Right lobe of liver (tissue), 6 donors: Measurements from ENCODE around the gene LRRN2. TPM values are rescaled to one million over a fixed set of nuclear protein-coding genes. Genes with fewer than 3 reads are reported as not detected.

Source experiments
- ATAC-seq, 4 donors: fragments of 200-7000 bp; cut with Tn5 transposase; one replicate each; pipeline ENCODE4 v1.9.1; 2020; ENCODE audit warnings: mild to moderate bottlenecking in 4 of 4, moderate library complexity in 4 of 4
- DNase-seq, 3 donors: peaks; one replicate each; pipeline ENCODE4 v3.0.0-alpha.2; 2020
- H3K27ac ChIP-seq, 3 donors: fragments of 200-600 bp; one replicate each; pipeline ENCODE4 v1.8.0; 2022
- H3K27me3 ChIP-seq, 2 donors: fragments of 200-600 bp; one replicate each; pipeline ENCODE4 v1.8.0; 2022
- H3K36me3 ChIP-seq, 4 donors: fragments of 200-600 bp; sonication (generic) in 1 of 4; one replicate each; pipeline versions ENCODE4 v1.5.1 to v1.8.0; 2017 to 2022; ENCODE audit warnings: control low read depth in 1 of 4
- H3K4me1 ChIP-seq, 4 donors: fragments of 200-600 bp; sonication (generic) in 1 of 4; one replicate each; pipeline versions ENCODE4 v1.5.1 to v1.8.0; 2017 to 2022; ENCODE audit warnings: control low read depth in 1 of 4
- H3K4me3 ChIP-seq, 3 donors: fragments of 200-600 bp; one replicate each; pipeline ENCODE4 v1.8.0; 2022
- H3K9me3 ChIP-seq, 4 donors: fragments of 200-600 bp; sonication (generic) in 1 of 4; one replicate each; pipeline versions ENCODE4 v1.5.1 to v1.8.0; 2017 to 2022; ENCODE audit warnings: control low read depth in 1 of 4
- POLR2A ChIP-seq: fragments of 450-650 bp; IDR thresholded peaks from one replicate; pipeline ENCODE4 v1.6.1; 2017; ENCODE audit warnings: antibody characterized with exemption, mild to moderate bottlenecking
- WGBS: methylation state at CpG from one replicate; pipeline ENCODE4 v1.1.6; 2018; ENCODE audit warnings: low coverage, low lambda C conversion rate; ENCODE audit not compliant: insufficient coverage; ENCODE audit errors: missing lambda C conversion rate; 5-methylcytosine and 5-hydroxymethylcytosine counted together
- intact Hi-C, 2 donors: fragments of 100-400 bp; cut with DNase I; formaldehyde crosslinking; loops; one replicate each; pipeline versions ENCODE4 v1.11.2 to v1.14.1; 2022
- total RNA-seq, 6 experiments: library from RNA; depleted of rRNA in 2 of 6; stranded (reverse); fragments of >200 nt in 2 of 6; fragmentation: NEBNext Ultra II Directional in 3 of 6; extraction: Animal tissue kit (Norgen Biotek cat#: 25700) in 3 of 6; gene quantifications; one replicate each; pipeline versions ENCODE4 v1.1.0 to v1.2.4, GENCODE V29; 2016 to 2023
- TF ChIP-seq, protein P1 (sequence below), 4 donors: fragments of 200-600 bp in 3 of 4; fragments of 450-650 bp in 1 of 4; IDR thresholded peaks; one replicate each; pipeline versions ENCODE4 v1.5.1 to v1.8.0; 2016 to 2022; ENCODE audit warnings: antibody characterized with exemption in 4 of 4, mild to moderate bottlenecking in 2 of 4
- donor health status: DM: no; HTN: yes; CAD: no.
- donor health status: DM: no; HTN: no; CAD: no.
- donor health status: DM: no; HTN: no; CAD: no.
- donor health status: DM: no; HTN: yes; CAD: no.
- donor health status: DM: no; HTN: yes; CAD: no.

LRRN2 gene
- total RNA-seq, 6 experiments from 2014 or later = 0.07 to 0.78 (median 0.25) TPM

DNA sequence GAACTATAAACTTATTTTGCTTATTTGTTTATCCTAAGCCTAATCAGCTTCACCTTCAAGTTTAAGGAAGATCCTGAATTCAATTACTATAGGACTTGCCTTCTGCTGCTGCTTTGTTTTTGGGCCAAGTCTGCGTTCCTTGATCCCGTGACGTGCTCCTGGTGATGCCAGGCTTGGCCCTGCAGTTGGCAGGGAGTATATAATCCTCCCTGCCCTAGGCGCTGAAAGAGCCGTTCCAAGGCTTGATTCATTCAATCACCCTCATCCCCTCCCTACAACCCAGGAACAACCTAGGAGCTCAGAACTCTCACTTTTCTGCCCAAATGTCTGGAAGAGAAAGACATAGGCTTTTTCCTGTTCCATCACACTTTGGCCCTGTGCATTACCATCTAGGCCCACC is 12.4 kb upstream of the LRRN2 start:
- TF ChIP-seq, protein P1, sequence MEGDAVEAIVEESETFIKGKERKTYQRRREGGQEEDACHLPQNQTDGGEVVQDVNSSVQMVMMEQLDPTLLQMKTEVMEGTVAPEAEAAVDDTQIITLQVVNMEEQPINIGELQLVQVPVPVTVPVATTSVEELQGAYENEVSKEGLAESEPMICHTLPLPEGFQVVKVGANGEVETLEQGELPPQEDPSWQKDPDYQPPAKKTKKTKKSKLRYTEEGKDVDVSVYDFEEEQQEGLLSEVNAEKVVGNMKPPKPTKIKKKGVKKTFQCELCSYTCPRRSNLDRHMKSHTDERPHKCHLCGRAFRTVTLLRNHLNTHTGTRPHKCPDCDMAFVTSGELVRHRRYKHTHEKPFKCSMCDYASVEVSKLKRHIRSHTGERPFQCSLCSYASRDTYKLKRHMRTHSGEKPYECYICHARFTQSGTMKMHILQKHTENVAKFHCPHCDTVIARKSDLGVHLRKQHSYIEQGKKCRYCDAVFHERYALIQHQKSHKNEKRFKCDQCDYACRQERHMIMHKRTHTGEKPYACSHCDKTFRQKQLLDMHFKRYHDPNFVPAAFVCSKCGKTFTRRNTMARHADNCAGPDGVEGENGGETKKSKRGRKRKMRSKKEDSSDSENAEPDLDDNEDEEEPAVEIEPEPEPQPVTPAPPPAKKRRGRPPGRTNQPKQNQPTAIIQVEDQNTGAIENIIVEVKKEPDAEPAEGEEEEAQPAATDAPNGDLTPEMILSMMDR (IDR thresholded peaks at IDR 0.05) = no peak
- TF ChIP-seq POLR2A = no peak
- peak; percentile 38 to 71 (median 48) for ATAC-seq
- H3K27ac ChIP-seq = no peak overlapping the region
- intact Hi-C loops = no loop called here
- no peak overlapping the region for H3K4me3 ChIP-seq
- 62% methylated on average over 5 of the region's 5 CpGs for WGBS
- no peak for DNase-seq
- H3K9me3 ChIP-seq = no peaks in the 10 kb centered on the region
- no peaks in the 10 kb centered on the region for H3K36me3 ChIP-seq
- H3K27me3 ChIP-seq = no peaks in the 10 kb centered on the region
- peaks cover 0 to 6% (median 0%) of the 10 kb centered on the region in 4 donors for H3K4me1 ChIP-seq

DNA sequence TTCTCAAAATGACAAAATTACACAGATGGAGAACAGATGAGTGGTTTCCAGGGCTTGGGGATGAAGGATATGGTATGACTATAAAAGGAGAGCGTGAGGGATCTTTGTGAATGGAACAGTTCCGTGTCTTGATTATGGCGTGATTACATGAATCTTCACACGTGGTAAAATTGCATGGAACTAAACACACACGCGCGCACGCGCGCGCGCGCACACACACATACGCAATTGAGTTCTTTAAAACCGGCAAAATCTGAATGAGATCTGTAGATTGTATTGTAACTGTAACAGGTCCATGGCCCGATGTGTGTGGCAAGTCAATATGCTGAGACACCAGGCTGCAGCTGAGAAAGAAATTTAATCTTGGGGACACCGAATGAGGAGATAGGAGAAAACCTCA is 11.1 kb upstream of the LRRN2 start:
- intact Hi-C loops = no loop called here
- Histone ChIP-seq H3K27ac (no peak overlapping the region), H3K9me3 (no peaks in the 10 kb centered on the region), H3K4me3 (no peak overlapping the region), H3K4me1 (peaks cover 0 to 6% (median 0%) of the 10 kb centered on the region in 4 donors), H3K36me3 (no peaks in the 10 kb centered on the region), H3K27me3 (no peaks in the 10 kb centered on the region)
- ATAC-seq = no peak
- TF ChIP-seq, protein P1 (IDR thresholded peaks at IDR 0.05) = no peak
- no peak for TF ChIP-seq POLR2A
- WGBS = 91% methylated on average over 17 of the region's 17 CpGs
- no peak for DNase-seq

DNA sequence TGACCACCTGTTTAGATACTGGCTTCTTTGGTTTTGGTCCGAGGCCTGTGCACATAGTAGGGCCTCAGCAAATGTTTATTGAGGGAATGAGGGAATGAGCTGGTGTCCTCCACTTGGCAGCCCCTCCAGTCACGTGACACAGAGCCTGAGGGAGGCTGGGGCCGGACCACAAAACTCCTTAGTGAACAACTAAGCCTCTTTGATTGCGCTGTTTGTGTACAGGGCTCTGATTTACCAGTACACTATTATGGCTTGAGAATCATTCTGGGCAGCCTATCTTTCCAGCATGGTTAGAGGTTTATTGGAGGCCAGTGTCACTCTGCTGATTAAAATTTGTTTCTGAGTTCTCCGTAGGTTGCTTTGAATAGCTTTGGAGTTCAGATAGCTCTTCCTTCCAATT is 10.2 kb upstream of the LRRN2 start:
- Histone ChIP-seq H3K27ac (no peak overlapping the region), H3K4me1 (peaks cover 0 to 6% (median 0%) of the 10 kb centered on the region in 4 donors), H3K36me3 (no peaks in the 10 kb centered on the region), H3K9me3 (no peaks in the 10 kb centered on the region), H3K27me3 (no peaks in the 10 kb centered on the region), H3K4me3 (no peak overlapping the region)
- DNase-seq (no peak), ATAC-seq (no peak)
- intact Hi-C loops = no loop called here
- TF ChIP-seq, protein P1 (IDR thresholded peaks at IDR 0.05) = no peak
- TF ChIP-seq POLR2A = no peak
- 80% methylated on average over 5 of the region's 5 CpGs for WGBS

GRCh38 chr1:204694145-204694544 is 8.6 kb upstream of the LRRN2 start:
- no peak for ATAC-seq
- WGBS = 42% methylated on average over 5 of the region's 7 CpGs

More at GRCh38 chr1:204694145-204694544, 8.6 kb upstream of the LRRN2 start:
- Histone ChIP-seq H3K27me3 (no peaks in the 10 kb centered on the region), H3K9me3 (no peaks in the 10 kb centered on the region), H3K4me3 (no peak overlapping the region), H3K4me1 (peaks cover 0 to 6% (median 0%) of the 10 kb centered on the region in 4 donors), H3K36me3 (no peaks in the 10 kb centered on the region), H3K27ac (no peak overlapping the region)
- DNase-seq = no peak
- TF ChIP-seq POLR2A = no peak
- TF ChIP-seq, protein P1 (IDR thresholded peaks at IDR 0.05) = no peak
- intact Hi-C loops = no loop called here
